Measurements from ENCODE around the gene SRRD.
A peak's percentile ranks its signal among the peaks of the same experiment; 100 is the strongest.
"Not testable (repeated sequence)": the region's sequence is repeated elsewhere in the genome, so short reads cannot be mapped to it uniquely, and the experiment has no call there.

The SRRD gene

DNA sequence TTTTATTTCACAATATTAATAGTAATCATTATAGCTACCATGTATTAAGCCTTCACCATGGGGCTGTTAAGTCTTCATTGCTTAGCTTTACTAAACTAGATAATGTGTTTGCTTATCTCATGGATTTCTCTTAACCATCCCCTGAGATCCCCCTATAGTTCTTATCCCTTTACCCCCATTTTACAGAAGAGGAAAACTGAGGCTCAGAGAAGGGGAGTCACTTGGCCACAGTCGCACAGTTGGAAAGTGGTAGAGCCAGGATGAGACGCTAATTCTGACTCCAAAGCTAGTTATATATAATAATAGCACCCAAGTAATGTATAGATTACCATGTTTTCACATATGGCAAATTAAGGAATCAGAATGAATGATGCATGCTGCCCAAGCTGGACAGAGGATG, 38.3 kb downstream of the SRRD start:
- no peak for DNase-seq (ENCODE audit: low spot score)
- H3K27ac ChIP-seq: no peak overlapping the region
- CTCF ChIA-PET: no interaction called here
- POLR2A ChIA-PET (ENCODE audit: low non-redundant PET): no interaction called here
- TF ChIP-seq CTCF (conservative IDR thresholded peaks at IDR 0.05; ENCODE audit: low read depth): no peak

DNA sequence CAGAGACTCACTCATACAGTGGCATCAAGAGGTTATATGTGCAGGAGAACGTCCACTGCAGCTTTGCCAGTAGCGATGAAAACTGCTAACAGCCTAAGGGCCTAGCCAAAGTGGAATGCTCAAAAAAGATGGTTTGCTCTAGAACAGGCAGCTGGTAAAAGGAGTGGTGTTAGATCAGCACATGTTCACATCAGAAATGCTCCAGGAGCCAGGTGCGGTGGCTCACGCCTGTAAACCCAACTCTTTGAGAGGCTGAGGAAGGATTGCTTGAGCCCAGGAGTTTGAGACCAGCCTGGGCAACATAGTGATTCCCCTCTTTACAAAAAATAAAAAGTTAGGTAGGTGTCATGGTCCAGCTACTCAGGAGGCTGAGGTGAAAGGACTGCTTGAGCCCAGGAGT, 38.9 kb downstream of the SRRD start:
- no peak for DNase-seq (ENCODE audit: low spot score)
- H3K27ac ChIP-seq: no peak overlapping the region
- ChIA-PET POLR2A (ENCODE audit: low non-redundant PET) (no interaction called here), CTCF (no interaction called here)
- no peak for TF ChIP-seq CTCF (conservative IDR thresholded peaks at IDR 0.05; ENCODE audit: low read depth)

DNA sequence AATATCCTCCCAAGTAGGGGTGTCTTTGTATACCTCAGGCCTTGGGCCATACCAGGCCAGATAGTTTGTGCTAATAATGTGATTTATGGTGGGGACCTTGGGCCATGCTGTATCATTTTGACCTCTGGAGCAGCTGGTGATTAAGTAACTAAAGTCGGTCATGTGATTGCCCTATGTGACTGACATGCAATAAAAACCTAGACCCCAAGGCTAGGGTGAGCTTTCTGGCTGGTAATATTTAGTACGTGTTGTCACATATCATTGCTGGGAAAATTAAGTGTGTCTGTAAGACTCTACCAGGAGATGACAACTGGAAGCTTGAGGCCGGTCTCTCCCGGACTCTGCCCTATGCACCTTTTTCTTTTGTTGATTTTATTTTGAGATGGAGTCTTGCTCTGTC, 41.2 kb downstream of the SRRD start:
- ChIA-PET CTCF (interaction anchor here (0.6 kb wide), 1 partner anchor 12 kb away, joined by 5 read pairs; no protein-coding TSS in a partner anchor), POLR2A (ENCODE audit: low non-redundant PET) (no interaction called here)
- no peak overlapping the region for H3K27ac ChIP-seq
- TF ChIP-seq CTCF (conservative IDR thresholded peaks at IDR 0.05; ENCODE audit: low read depth): no peak
- no peak for DNase-seq (ENCODE audit: low spot score)

DNA sequence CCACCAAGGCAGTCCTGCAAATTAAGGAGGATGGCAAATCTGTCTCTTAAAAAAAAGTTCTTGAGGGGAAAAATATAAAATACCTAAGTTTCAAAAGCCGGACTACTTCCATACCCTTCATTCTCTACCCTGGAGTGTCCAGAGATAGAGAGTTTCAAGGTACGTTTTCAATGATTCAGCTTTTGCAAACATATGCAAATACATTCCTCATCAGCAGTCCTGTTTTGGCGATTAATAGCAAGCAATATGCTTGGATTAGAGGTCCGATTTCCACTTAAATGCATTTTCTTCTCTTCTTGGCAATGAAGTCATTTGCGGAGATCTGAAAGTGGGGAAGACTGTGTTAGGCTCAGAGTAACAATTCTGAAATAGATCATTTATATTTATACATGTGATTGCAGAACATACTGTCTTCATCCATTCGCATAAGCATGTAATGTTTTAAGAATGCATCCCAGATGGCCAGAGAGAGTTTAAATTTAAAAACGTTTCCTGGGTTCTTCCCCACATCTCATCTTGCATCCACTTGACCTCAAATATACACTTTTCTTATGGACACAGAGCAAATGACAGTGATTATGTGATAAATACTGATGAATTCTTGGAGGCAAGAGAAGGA, 42.4 kb downstream of the SRRD start:
- POLR2A ChIA-PET (ENCODE audit: low non-redundant PET): no interaction called here
- DNase-seq (ENCODE audit: low spot score): no peak
- TF ChIP-seq CTCF (conservative IDR thresholded peaks at IDR 0.05; ENCODE audit: low read depth): no peak
- CTCF ChIA-PET: interaction anchor here (0.6 kb wide), 1 partner anchor 150 kb away, joined by 3 read pairs; no protein-coding TSS in a partner anchor
- H3K27ac ChIP-seq: no peak overlapping the region

- no peak for DNase-seq (ENCODE audit: low spot score)
- H3K27ac ChIP-seq: no peak overlapping the region
- ChIA-PET POLR2A (ENCODE audit: low non-redundant PET) (no interaction called here), CTCF (no interaction called here)
- no peak for TF ChIP-seq CTCF (conservative IDR thresholded peaks at IDR 0.05; ENCODE audit: low read depth)
Observed at GRCh38 chr22:26527167-26527566, 43.5 kb downstream of the SRRD start.

DNA sequence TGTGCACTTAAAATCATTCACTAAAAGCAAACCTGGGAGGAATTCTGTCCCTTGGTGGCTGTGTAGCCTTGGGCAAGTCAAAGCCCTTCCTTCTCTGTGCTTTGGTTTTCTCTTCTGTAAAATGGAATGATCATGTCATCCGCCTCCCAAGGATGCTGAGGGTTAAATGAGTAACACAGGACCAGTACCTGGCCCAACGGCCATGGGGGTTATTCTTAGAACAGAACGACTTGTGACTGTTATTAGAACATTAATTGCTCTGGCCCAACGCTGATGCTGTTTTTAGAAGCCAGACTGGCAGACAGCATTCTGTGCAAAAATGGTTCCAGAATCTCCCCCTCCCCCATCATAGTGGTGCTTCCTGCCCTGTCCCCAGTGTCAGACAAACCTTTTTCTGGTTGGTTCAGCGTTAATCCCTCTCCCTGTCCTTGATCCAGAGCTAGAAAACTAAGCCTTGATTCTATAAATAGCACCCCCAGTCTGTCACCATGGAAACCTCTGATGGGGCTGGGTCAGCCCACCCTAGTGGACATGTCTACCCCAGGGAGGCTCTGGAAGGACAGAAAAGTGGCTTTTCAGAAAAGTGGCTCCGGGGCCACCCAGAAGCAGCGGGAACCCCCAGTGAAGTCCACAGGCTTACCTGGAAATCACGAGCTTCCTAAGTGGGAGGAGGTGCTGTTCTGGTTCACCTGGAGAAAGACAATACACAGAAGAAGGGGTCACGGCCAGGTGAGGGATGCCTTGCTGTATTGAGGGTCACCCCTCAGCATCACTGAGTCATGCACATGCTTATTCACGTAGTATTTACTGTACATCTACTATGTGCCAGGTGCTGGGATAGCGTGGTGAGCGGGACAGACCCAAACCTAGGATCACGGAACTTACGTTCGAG, 44.1 kb downstream of the SRRD start:
- CTCF ChIA-PET: no interaction called here
- no peak for DNase-seq (ENCODE audit: low spot score)
- no peak for TF ChIP-seq CTCF (conservative IDR thresholded peaks at IDR 0.05; ENCODE audit: low read depth)
- POLR2A ChIA-PET (ENCODE audit: low non-redundant PET): no interaction called here
- H3K27ac ChIP-seq: no peak overlapping the region

DNA sequence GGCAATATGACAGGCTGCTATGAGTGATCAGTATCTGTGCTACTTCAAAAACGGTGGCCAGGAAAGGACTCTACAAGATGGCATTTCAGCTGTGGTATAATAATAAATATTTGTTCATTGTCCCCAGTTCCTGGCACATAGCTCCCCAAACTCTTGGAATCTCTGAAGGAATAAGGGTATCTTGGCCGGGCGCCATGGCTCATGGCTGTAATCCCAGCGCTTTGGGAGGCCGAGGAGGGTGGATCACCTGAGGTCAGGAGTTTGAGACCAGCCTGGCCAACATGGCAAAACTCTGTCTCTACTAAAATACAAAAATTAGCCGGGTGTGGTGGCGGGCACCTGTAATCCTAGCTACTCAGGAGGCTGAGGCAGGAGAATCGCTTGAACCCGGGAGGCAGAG, 44.8 kb downstream of the SRRD start:
- DNase-seq (ENCODE audit: low spot score); POLR2A ChIA-PET (ENCODE audit: low non-redundant PET); CTCF ChIA-PET: not testable (repeated sequence)
- peak overlapping the region; percentile 64 for H3K27ac ChIP-seq
